Cardiac muscle cell (in vitro differentiated cells and primary cell): ENCODE measurements around the gene SMCO2. TPM values are rescaled to one million over a fixed set of nuclear protein-coding genes. Genes with fewer than 3 reads are reported as not detected.

Experiments used
- DNase-seq, 2 donors: peaks; one replicate each; pipeline versions ENCODE4 v3.0.0 to v3.0.0-alpha.2; 2010 to 2017; ENCODE audit warnings: low read depth in 1 of 2, low spot score in 1 of 2
- H3K27ac ChIP-seq: fragments of 200-600 bp; sonication (generic); 2 replicates; pipeline ENCODE4 v1.5.1; 2016
- H3K27me3 ChIP-seq: fragments of 200-600 bp; sonication (generic); 2 replicates; pipeline ENCODE4 v1.6.0; 2016; ENCODE audit warnings: control low read depth
- H3K36me3 ChIP-seq: fragments of 200-600 bp; sonication (generic); 2 replicates; pipeline ENCODE4 v1.5.1; 2016; ENCODE audit warnings: control low read depth
- H3K4me1 ChIP-seq: fragments of 200-600 bp; sonication (generic); 2 replicates; pipeline ENCODE4 v1.8.1; 2017; ENCODE audit warnings: low read depth, mild to moderate bottlenecking, mixed run types
- H3K4me3 ChIP-seq: fragments of 200-600 bp; sonication (generic); 2 replicates; pipeline ENCODE4 v1.5.1; 2016; ENCODE audit warnings: mild to moderate bottlenecking
- H3K9me3 ChIP-seq: fragments of 200-600 bp; sonication (generic); 2 replicates; pipeline ENCODE4 v1.5.1; 2017; ENCODE audit warnings: low read depth, mild to moderate bottlenecking, control low read depth
- polyA plus RNA-seq: library from polyadenylated mRNA; unstranded; fragments of >200 nt; fragmentation: Nextera tagmentation; extraction: Ambion mirVana; gene quantifications from 2 replicates; pipeline ENCODE4 v1.2.1, GENCODE V29; 2016
- total RNA-seq: library from RNA; depleted of rRNA; stranded (reverse); fragments of >200 nt; gene quantifications from 2 replicates; pipeline ENCODE4 v1.2.3, GENCODE V29; 2016
- TF ChIP-seq, protein P1 (sequence below): IDR thresholded peaks from 2 replicates; pipeline ENCODE4 v1.5.1; 2012; ENCODE audit warnings: low read depth, mild to moderate bottlenecking, low read length

Gene SMCO2
- total and polyA plus RNA-seq, 2 experiments from 2014 or later = not detected

DNA sequence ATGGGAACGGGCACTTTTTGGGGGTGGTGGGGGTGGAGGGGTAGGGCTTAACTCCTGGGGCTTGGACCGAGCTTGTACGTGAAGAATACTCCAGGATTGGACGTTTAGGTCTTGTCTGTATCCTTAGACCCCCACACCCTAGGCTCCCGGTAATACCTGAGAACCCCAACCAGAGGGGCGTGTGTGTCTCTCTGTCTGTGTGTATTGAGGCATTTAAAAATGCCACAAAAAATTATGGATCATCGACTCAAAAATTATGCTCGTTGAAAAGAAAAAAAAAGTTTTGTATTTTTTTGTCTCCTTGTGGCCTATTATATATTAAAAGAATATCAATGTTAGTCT lies 77.9 kb downstream of the SMCO2 start:
- TF ChIP-seq, protein P1, sequence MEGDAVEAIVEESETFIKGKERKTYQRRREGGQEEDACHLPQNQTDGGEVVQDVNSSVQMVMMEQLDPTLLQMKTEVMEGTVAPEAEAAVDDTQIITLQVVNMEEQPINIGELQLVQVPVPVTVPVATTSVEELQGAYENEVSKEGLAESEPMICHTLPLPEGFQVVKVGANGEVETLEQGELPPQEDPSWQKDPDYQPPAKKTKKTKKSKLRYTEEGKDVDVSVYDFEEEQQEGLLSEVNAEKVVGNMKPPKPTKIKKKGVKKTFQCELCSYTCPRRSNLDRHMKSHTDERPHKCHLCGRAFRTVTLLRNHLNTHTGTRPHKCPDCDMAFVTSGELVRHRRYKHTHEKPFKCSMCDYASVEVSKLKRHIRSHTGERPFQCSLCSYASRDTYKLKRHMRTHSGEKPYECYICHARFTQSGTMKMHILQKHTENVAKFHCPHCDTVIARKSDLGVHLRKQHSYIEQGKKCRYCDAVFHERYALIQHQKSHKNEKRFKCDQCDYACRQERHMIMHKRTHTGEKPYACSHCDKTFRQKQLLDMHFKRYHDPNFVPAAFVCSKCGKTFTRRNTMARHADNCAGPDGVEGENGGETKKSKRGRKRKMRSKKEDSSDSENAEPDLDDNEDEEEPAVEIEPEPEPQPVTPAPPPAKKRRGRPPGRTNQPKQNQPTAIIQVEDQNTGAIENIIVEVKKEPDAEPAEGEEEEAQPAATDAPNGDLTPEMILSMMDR = no peak
- Histone ChIP-seq H3K9me3 (no peaks in the 10 kb centered on the region), H3K4me3 (peak overlapping the region; percentile 72), H3K27me3 (no peaks in the 10 kb centered on the region), H3K27ac (peak overlapping the region; percentile 86), H3K36me3 (no peaks in the 10 kb centered on the region), H3K4me1 (peaks cover 10% of the 10 kb centered on the region)
- no peak for DNase-seq

DNA sequence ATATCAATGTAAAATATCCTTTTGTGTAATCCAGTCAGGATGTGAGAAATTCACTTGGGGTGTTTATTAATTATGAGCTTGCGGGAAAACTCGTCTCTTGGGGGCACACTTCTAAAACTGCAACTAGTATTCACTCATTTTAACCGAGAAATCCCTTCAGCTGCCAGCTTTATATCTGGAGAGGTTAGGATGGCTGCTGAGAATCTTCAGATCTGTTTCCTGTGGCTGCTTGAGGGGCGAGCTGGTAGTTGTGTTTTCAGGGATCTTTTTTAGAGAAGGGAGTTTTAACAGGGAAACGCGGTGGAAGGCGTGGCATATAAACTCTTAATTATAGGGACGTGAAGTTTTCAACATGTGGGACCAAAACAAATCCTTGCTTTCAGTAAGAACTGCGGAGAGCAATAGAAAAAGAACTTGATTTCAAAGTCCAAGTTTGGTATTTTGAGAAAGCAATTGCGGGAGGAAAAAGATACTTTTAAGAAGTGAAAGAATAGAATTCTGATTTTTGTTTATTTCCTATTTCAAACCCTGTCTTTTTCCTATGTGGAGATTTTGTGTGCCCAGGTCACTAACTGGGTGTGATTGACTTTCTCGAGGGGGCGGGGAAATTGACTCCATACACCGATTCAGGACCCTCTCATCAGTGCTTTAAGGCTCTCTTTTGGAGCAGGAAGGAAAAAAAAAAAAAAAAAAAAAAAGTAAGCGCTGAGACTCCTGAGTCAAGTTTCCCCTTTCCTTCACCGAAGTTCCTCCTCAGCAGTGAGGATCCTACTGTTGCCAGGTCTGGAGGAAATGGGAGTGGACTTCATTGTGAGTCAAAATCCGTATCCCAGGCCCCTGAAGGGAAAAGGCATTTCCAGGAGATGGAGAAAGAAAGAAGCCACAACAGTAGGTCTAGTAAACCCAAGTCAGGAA lies 78.6 kb downstream of the SMCO2 start:
- peak in 1 of 2 donors; percentile 83 for DNase-seq

DNA sequence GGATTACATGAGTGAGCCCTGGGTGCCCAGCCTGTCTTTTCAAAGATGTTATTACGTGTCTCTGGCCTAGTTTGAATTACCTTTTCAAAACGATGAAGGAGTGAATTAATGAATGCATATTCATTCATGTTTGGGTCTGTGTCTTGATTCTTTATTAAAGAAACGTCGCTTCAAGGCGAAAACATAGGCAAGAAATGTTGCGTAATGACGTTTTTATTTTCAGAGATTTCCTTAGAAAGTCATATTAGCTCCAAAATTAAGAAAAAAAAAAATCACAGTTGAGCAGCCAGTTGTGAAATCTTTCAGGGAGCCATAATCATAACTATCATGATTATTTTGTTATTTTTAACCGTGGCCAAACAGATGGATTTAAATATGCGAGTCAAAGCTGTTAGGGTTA lies 81.0 kb downstream of the SMCO2 start:
- no peak for DNase-seq
- Histone ChIP-seq H3K4me3 (no peak overlapping the region), H3K27ac (no peak overlapping the region), H3K4me1 (peaks cover 4% of the 10 kb centered on the region), H3K36me3 (no peaks in the 10 kb centered on the region), H3K27me3 (no peaks in the 10 kb centered on the region), H3K9me3 (no peaks in the 10 kb centered on the region)
- TF ChIP-seq, protein P1 = no peak

More for the DNA sequence above, 78.6 kb downstream of the SMCO2 start:
- TF ChIP-seq, protein P1 = peak; percentile 10
- Histone ChIP-seq H3K4me3 (peak overlapping the region; percentile 72), H3K9me3 (no peaks in the 10 kb centered on the region), H3K4me1 (peaks cover 10% of the 10 kb centered on the region), H3K36me3 (no peaks in the 10 kb centered on the region), H3K27ac (peak overlapping the region; percentile 86), H3K27me3 (no peaks in the 10 kb centered on the region)

DNA sequence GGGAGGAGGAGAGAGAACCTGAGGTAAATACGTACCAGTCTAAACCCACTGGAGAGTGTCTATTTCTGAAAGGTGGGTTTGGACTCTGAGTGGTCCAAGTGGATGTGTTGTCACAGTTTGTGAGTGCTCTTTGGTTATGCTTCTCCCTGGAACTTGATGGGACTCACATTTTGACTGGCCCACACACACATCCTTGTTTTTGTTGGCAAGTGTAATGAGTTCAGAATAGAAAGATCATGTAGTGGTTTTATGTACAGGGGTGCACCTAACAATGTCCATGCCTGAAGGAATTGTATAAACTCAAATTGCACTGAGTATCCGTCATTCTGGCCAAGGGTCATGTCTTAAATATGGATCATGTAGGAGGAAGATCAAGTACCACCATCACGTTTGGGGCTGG lies 82.3 kb downstream of the SMCO2 start:
- Histone ChIP-seq H3K9me3 (no peaks in the 10 kb centered on the region), H3K27me3 (no peaks in the 10 kb centered on the region), H3K4me3 (no peak overlapping the region), H3K4me1 (no peaks in the 10 kb centered on the region), H3K27ac (no peak overlapping the region), H3K36me3 (no peaks in the 10 kb centered on the region)
- TF ChIP-seq, protein P1 = no peak
- DNase-seq = no peak

DNA sequence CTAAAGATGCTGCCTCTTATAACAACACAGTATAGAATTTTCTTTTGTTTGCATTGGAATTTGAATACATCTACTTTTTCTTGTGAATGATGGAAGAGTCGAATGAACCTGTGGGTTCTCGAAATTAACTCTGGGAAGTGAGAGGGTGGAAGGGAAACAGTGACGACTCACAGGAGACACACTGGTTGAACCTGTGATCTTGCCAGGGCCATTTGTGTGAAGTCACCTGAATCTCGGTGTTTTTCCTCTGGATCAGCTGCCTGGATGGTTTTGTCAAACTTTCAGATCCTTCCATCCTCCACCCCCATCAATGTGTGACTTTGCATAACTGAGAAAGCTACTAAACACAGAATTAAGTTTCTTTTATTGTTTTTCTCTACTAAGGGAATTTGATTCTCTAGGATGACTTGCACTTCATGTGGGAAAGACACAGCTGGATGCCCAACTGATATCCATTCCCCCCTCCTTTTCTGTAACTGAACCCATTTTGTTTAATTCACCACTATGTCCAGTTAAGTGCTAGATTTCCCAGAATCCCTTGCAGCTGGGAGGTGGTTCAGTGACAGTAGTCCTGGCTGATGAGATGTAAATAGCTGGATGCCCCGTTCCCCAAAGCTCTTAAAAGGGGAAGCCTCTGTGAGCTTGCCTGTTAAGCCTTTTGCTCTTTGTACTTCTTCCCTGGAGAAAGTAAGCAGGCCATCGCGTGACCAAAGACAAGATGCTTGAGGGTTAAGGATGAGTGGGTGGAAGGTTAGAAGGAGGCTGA lies 83.8 kb downstream of the SMCO2 start:
- Histone ChIP-seq H3K9me3 (no peaks in the 10 kb centered on the region), H3K27me3 (no peaks in the 10 kb centered on the region), H3K4me3 (no peak overlapping the region), H3K36me3 (no peaks in the 10 kb centered on the region), H3K27ac (no peak overlapping the region), H3K4me1 (no peaks in the 10 kb centered on the region)
- no peak for DNase-seq
- TF ChIP-seq, protein P1 = no peak
